Panc1 (cell line): ENCODE data around the gene PRODH.

Experiments used
- CTCF ChIP-seq: fragments of 450-650 bp; IDR thresholded peaks from 2 replicates; pipeline ENCODE4 v1.5.1; 2017; ENCODE audit warnings: mild to moderate bottlenecking
- POLR2AphosphoS5 ChIP-seq: IDR thresholded peaks from 2 replicates; pipeline ENCODE4 v1.6.1; 2012; ENCODE audit warnings: mild to moderate bottlenecking, low read depth, low read length, moderate library complexity
- SIN3A ChIP-seq: IDR thresholded peaks from 2 replicates; pipeline ENCODE4 v1.6.1; 2012; ENCODE audit warnings: low read depth, mild to moderate bottlenecking, low read length, moderate library complexity, borderline replicate concordance; ENCODE audit not compliant: insufficient read depth
- TCF7L2 ChIP-seq: IDR thresholded peaks from 2 replicates; pipeline ENCODE4 v1.6.1; 2011; ENCODE audit warnings: mild to moderate bottlenecking, low read depth, low read length, inconsistent platforms
- TF ChIP-seq, protein P1 (sequence below), 2 experiments: IDR thresholded peaks; 2 replicates each; pipeline ENCODE4 v1.6.1; 2011 to 2012; ENCODE audit warnings: low read depth in 2 of 2, control low read depth in 1 of 2, low read length in 1 of 2, mild to moderate bottlenecking in 1 of 2, moderate library complexity in 1 of 2; ENCODE audit not compliant: insufficient read depth in 1 of 2

- TF ChIP-seq, protein P1, sequence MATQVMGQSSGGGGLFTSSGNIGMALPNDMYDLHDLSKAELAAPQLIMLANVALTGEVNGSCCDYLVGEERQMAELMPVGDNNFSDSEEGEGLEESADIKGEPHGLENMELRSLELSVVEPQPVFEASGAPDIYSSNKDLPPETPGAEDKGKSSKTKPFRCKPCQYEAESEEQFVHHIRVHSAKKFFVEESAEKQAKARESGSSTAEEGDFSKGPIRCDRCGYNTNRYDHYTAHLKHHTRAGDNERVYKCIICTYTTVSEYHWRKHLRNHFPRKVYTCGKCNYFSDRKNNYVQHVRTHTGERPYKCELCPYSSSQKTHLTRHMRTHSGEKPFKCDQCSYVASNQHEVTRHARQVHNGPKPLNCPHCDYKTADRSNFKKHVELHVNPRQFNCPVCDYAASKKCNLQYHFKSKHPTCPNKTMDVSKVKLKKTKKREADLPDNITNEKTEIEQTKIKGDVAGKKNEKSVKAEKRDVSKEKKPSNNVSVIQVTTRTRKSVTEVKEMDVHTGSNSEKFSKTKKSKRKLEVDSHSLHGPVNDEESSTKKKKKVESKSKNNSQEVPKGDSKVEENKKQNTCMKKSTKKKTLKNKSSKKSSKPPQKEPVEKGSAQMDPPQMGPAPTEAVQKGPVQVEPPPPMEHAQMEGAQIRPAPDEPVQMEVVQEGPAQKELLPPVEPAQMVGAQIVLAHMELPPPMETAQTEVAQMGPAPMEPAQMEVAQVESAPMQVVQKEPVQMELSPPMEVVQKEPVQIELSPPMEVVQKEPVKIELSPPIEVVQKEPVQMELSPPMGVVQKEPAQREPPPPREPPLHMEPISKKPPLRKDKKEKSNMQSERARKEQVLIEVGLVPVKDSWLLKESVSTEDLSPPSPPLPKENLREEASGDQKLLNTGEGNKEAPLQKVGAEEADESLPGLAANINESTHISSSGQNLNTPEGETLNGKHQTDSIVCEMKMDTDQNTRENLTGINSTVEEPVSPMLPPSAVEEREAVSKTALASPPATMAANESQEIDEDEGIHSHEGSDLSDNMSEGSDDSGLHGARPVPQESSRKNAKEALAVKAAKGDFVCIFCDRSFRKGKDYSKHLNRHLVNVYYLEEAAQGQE (IDR thresholded peaks at IDR 0.05; ENCODE audit: insufficient read depth in 1 of 2, low read depth in 2 of 2, low read length in 1 of 2): no peak
- TF ChIP-seq POLR2AphosphoS5: no peak
- no peak for TF ChIP-seq CTCF
- TF ChIP-seq TCF7L2: no peak
- no peak for TF ChIP-seq SIN3A
Measured at GRCh38 chr22:18974477-18975180, 38.5 kb upstream of the PRODH start.
